A673 (cell line): ENCODE data around the gene GPC1. TPM values are rescaled to one million over a fixed set of nuclear protein-coding genes. Genes with fewer than 3 reads are reported as not detected.

Experiments
- BruUV-seq: library from RNA; stranded (reverse); fragments of 400-500 nt; replicated peaks from 2 replicates; lab custom pipeline; 2021; lab: Mats Ljungman, UMichigan
- CTCF ChIA-PET: fragments of 300-600 bp; sonication (Branson Sonifier 250); formaldehyde crosslinking; loops from one replicate; lab custom pipeline; 2022; ENCODE audit warnings: antibody characterized with exemption; lab: Charles Lee
- POLR2A ChIA-PET: fragments of 300-600 bp; sonication (Branson Sonifier 250); formaldehyde crosslinking; loops from one replicate; lab custom pipeline; 2022; ENCODE audit warnings: antibody characterized with exemption; ENCODE audit not compliant: low non-redundant PET; lab: Charles Lee
- DNase-seq: peaks from one replicate; pipeline ENCODE4 v3.0.0-alpha.2; 2015; ENCODE audit warnings: low spot score
- H3K27ac ChIP-seq: fragments of 200-600 bp; sonication (generic); 2 replicates; pipeline ENCODE4 v1.5.1; 2016; ENCODE audit warnings: mixed run types, low read depth, mild to moderate bottlenecking, mixed read lengths, antibody characterized with exemption, low read length; ENCODE audit not compliant: poor library complexity, severe bottlenecking
- H3K27me3 ChIP-seq: fragments of 200-600 bp; sonication (generic); replicated peaks from 2 replicates; pipeline ENCODE4 v1.6.1; 2017; ENCODE audit warnings: mixed run types, low read depth, mild to moderate bottlenecking, mixed read lengths, antibody characterized with exemption, low read length; ENCODE audit not compliant: insufficient read depth, poor library complexity
- H3K36me3 ChIP-seq: fragments of 200-600 bp; sonication (generic); 2 replicates; pipeline ENCODE4 v1.6.1; 2016; ENCODE audit warnings: mixed run types, mild to moderate bottlenecking, mixed read lengths, antibody characterized with exemption, low read length; ENCODE audit not compliant: insufficient read depth, poor library complexity, severe bottlenecking
- H3K4me1 ChIP-seq: fragments of 200-600 bp; sonication (generic); 2 replicates; pipeline ENCODE4 v1.6.1; 2017; ENCODE audit warnings: mixed run types, mild to moderate bottlenecking, mixed read lengths, antibody characterized with exemption, low read length; ENCODE audit not compliant: insufficient read depth, poor library complexity, severe bottlenecking
- H3K4me3 ChIP-seq: fragments of 200-600 bp; sonication (generic); 2 replicates; pipeline ENCODE4 v1.5.1; 2016; ENCODE audit warnings: low read depth, mixed run types, mild to moderate bottlenecking, mixed read lengths, low read length; ENCODE audit not compliant: poor library complexity, severe bottlenecking
- H3K9me3 ChIP-seq: fragments of 200-600 bp; sonication (generic); 2 replicates; pipeline ENCODE4 v1.6.1; 2016; ENCODE audit warnings: mixed run types, low read depth, mild to moderate bottlenecking, mixed read lengths, antibody characterized with exemption, low read length; ENCODE audit not compliant: poor library complexity, severe bottlenecking
- CTCF ChIP-seq: fragments of 300-800, 200-600 bp; sonication (generic); conservative IDR thresholded peaks from 2 replicates; pipeline ENCODE4 v1.5.1; 2017; ENCODE audit warnings: low read depth, mild to moderate bottlenecking, antibody characterized with exemption, low read length, moderate library complexity, mixed read lengths
- EZH2 ChIP-seq: fragments of 200-600 bp; sonication (generic); IDR thresholded peaks from 2 replicates; pipeline ENCODE4 v1.6.1; 2017; ENCODE audit warnings: borderline replicate concordance, low read depth, mild to moderate bottlenecking, mixed read lengths, antibody characterized with exemption, low read length; ENCODE audit not compliant: poor library complexity, severe bottlenecking
- intact Hi-C: fragments of 100-400 bp; cut with micrococcal nuclease; formaldehyde crosslinking; loops from one replicate; pipeline ENCODE4 v1.10.0; 2022; ENCODE audit not compliant: unreplicated experiment
- total RNA-seq: library from RNA; stranded (reverse); gene quantifications from 2 replicates; pipeline ENCODE4 v1.2.3, GENCODE V29; 2021

Gene GPC1
- total RNA-seq, 1 experiment from 2014 or later, result 21.2 TPM

GRCh38 chr2:240463274-240463865, 27.9 kb downstream of the GPC1 start:
- Histone ChIP-seq H3K4me1 (no peaks in the 10 kb centered on the region), H3K4me3 (no peak overlapping the region), H3K27me3 (no peaks in the 10 kb centered on the region), H3K9me3 (no peaks in the 10 kb centered on the region), H3K36me3 (no peaks in the 10 kb centered on the region), H3K27ac (no peak overlapping the region)
- intact Hi-C loops, result no loop called here
- CTCF ChIA-PET, result no interaction called here
- no TSS peak for BruUV-seq
- POLR2A ChIA-PET, result no interaction called here
- TF ChIP-seq EZH2 (no peak), CTCF (no peak)
- DNase-seq, result no peak

- Histone ChIP-seq H3K27me3 (no peaks in the 10 kb centered on the region), H3K4me1 (no peaks in the 10 kb centered on the region), H3K27ac (no peak overlapping the region), H3K4me3 (no peak overlapping the region), H3K9me3 (no peaks in the 10 kb centered on the region), H3K36me3 (no peaks in the 10 kb centered on the region)
- intact Hi-C loops, result no loop called here
- CTCF ChIA-PET, result no interaction called here
- POLR2A ChIA-PET, result no interaction called here
- BruUV-seq, result no TSS peak
- TF ChIP-seq CTCF (no peak), EZH2 (no peak)
- no peak for DNase-seq
These were observed 28.5 kb downstream of the GPC1 start for GRCh38 chr2:240463866-240464481.

- no TSS peak for BruUV-seq
- TF ChIP-seq CTCF (no peak), EZH2 (no peak)
- no peak overlapping the region for H3K27ac ChIP-seq
- DNase-seq, result no peak
- ChIA-PET POLR2A (interaction anchor here (0.7 kb wide), 1 partner anchor 263 kb away, joined by 5 read pairs; no protein-coding TSS in a partner anchor), CTCF (no interaction called here)
- no peaks in the 10 kb centered on the region for H3K36me3 ChIP-seq
- H3K9me3 ChIP-seq, result no peaks in the 10 kb centered on the region
- no peaks in the 10 kb centered on the region for H3K27me3 ChIP-seq
- intact Hi-C loops, result no loop called here
- no peak overlapping the region for H3K4me3 ChIP-seq
- H3K4me1 ChIP-seq, result no peaks in the 10 kb centered on the region
These were observed 29.2 kb downstream of the GPC1 start for GRCh38 chr2:240464514-240465241.
